SHP77 (cell line): ENCODE results near the gene PRRC2B.
A peak's percentile ranks its signal among the peaks of the same experiment; 100 is the strongest.

Experiments used
- DNase-seq, 2 experiments: peaks; one replicate each; lab custom pipeline; 2025; lab: John Stamatoyannopoulos, UW

Gene PRRC2B

DNA sequence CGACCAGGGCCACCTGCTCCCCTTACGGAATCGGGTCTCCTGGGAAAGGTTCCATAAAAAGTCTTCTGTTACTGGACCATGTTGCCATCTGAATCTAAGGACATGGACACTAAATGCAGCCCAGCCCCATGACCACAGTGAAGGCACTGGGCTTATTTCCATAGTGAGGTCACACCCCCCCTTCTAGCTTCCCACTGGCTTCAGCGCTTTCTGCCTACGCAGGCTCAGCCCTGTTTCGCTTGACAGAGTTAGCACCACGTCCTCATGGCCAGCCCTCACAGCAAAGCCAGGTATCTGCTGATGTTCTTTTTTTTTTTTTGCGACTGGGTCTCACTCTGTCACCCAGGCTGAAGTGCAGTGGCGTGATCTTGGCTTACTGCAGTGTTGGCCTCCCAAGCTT is 123.0 kb downstream of the PRRC2B start:
- DNase-seq = no peak

- no peak for DNase-seq
These were observed 123.9 kb downstream of the PRRC2B start for GRCh38 chr9:131517761-131518190.

DNA sequence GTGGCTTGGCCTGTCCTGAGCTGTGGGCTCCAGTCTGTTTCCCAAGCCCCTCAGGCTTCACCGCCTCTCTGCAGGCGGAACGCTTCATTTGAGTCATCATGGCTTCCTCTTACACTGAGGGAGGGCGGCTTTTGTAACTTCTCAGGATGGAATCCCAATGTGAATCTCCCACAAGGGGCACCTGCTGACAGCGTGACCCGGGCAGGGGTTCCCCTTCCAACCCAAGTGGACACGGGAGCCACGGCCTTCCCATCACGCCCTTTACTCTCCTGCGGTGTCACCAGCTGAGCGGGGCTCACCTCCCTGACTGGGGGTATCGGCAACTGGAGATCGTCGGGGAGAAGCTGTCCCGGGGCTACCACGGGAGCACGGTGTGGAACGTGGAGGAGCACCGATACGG is 124.7 kb downstream of the PRRC2B start:
- no peak for DNase-seq

GRCh38 chr9:131520503-131520902 is 126.6 kb downstream of the PRRC2B start:
- no peak for DNase-seq

GRCh38 chr9:131521203-131521602 is 127.3 kb downstream of the PRRC2B start:
- no peak for DNase-seq

DNA sequence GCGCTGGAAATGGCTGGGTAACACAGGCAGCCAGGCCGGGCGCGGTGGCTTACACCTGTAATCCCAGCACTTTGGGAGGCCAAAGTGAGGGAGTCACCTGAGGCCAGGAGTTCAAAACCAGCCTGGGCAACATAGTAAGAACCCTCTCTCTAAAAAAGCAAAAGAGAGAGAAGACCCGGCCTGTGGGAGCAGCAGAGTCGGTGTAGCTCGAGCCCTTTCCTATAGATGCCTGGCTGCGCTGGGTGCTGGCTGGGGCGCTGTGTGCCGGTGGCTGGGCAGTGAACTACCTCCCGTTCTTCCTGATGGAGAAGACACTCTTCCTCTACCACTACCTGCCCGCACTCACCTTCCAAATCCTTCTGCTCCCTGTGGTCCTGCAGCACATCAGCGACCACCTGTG is 127.9 kb downstream of the PRRC2B start:
- no peak for DNase-seq

GRCh38 chr9:131522257-131523085 is 128.6 kb downstream of the PRRC2B start:
- DNase-seq = no peak

DNA sequence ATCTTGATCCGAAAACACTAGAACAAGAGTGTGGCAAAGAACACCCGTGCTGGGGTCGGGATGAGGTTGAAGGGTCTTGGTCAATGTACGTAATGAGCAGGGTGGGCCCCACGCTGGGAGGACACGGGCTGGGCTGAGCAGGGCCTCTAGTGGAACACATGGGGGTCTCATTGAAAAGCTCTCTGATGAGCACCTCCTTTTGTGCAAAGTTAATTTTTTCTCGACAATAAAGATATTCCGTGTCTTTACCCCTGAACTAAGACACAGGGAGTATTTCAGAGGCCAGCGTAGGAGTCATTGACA is 129.2 kb downstream of the PRRC2B start:
- no peak for DNase-seq

GRCh38 chr9:131523451-131524435 is 129.9 kb downstream of the PRRC2B start:
- no peak for DNase-seq

GRCh38 chr9:131524665-131525315 is 130.9 kb downstream of the PRRC2B start:
- DNase-seq = no peak

DNA sequence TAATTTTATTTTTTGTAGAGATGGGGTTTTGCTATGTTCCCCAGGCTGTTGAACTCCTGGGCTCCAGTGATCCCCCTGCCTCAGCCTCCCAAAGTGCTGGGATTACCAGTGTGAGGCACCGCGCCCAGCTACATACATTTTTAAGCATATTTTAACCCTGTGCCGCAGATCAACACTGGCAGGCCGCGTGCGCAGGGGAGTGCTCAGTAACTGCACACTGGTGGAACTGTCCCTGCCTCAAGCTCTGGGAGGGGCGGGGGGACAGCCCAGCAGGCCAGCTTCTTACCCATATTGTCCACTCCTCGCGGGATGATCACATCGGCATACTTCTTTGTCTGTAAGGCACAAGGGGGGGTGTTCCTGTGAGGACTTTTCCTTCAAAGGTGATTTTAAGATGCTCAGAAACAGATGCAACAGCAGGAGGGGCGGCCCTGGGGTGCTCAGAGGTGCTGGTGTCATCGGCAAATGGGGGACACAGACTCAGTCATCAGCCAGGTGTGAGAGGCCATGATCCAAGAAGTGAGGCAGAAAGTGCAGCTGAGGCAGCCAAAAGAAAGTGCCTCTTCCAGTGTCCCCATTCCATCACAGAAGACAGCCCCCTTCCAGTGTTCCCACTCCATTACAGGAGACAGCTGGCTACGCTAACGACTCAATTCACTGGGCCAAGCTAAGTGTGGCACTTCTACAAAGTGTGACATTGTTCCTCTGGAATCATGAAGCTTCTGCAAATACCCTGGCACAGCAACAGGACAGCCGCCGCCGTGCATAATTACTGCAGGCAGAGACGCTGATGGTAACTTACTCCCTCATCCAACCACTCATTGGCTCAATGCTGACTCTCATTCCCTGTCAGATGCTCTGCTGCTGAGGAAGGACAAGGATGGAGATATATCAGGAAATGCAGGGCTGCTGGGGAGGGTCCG is 132.0 kb downstream of the PRRC2B start:
- no peak for DNase-seq

DNA sequence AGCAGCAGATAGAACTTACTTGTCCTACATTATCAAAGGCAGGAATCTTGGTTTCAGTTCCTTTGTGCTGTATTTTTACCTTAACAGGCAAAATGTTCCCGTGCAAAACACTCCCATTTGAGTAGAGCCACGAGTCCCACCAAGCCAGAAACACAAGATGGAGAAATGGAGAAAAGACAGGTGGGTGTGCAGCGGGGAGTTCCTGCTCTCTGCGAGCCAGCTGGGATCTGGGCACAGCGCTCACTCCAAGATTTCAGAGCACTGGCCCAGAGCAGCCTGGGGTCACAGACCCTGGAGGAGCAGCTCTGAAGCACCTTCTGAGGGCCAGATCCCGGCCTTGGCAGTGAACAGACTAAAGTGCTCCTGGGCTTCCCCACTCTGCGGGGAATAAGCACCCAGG is 134.3 kb downstream of the PRRC2B start:
- no peak for DNase-seq

GRCh38 chr9:131528886-131529505 is 135.1 kb downstream of the PRRC2B start:
- no peak for DNase-seq

DNA sequence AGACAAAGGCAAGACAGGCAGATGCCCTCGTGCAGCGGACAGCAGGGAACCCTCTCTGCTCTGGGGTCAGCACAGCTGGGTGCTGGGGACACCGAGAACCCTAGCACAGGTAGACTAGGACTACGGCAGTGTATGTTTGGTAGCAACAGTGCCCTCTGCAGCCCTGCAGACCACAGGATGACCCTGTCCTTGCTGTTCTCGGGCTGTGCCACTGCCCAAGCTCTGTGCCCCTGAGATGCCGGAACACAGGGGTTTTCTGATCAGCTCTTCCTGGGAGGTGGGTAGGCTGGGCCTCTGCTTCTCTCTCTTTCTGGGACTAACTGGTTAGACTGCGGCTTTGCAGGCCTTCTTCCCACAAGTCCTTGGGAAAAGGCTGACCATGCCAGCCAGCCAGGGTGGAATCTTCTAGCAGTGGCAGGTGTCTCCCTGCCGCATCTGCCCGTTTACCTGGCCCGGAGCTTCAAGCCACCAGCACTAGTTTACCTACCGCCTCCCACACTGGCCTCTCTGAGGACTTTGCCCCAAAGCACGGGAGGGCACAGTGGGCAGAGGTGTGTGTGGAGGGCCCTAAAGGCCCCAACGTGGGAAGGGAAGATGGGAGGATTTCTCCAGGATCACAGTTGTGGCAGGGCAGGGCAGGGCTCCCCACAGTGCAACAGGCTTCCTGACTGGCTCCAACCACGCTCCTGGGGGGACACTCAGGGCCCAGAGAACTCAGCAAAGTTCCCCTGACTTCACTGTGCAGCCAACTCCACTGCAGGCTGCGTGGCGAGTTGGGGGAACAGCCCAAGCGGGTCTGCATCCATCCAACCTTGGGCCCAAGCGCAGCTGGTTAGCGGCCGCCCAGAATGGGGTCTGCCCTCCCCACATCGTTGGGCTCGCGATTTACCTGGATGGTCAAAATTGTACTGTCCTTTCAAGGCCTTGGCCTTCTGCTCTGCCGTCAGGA is 136.0 kb downstream of the PRRC2B start:
- no peak for DNase-seq

DNA sequence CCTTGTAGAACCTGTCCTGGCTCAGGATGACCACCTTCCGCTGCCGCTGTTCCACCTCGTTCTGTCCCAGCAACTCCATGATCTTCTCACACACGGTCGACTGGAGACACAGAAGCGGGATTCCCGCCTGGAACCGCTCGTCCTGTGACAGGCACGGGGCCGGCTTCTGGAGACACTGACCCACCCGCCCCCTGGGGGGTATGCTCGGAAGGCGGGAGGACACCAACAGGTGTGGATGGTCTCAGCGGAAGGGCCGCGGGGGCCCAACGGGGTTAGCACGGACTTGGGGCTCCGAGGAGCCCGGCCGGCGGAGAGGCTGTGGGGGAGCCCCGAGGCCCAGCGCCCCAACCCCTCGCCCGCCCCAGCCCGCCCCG is 136.6 kb downstream of the PRRC2B start:
- DNase-seq = peak; percentile 41 to 55

- peak; percentile 74 to 83 for DNase-seq
These were observed 137.3 kb downstream of the PRRC2B start, which contains the start of gene UCK1 for GRCh38 chr9:131530920-131531832. Gene UCK1, minus strand, starts transcription at chr9:131531263. Its CDS starts 89 bp downstream, at chr9:131531174.

DNA sequence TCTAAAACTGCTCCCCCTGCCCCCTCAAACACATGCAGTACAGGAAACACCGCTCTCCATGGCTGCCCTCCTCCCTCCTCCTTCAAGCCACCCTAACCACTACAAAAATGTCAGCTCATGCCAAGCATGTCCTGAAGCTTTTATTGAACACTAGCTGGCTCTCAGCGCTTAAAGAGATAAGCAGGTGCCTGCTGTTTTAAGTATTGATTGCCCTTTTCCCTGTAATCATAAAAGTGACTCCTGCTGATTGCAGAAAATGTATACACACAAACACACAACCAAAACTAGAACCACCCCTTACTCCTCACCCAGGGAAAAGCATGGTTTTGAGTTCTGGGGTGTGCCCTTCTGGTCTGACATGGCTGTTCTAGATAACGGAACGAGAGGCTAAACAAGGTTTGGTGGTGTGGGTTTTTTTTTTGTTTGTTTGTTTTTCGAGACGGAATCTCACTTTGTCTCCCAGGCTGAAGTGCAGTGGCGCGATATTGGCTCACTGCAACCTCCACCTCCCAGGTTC is 140.9 kb downstream of the PRRC2B start:
- DNase-seq = no peak

- DNase-seq = no peak
These were observed 144.1 kb downstream of the PRRC2B start for GRCh38 chr9:131537946-131538345.
